ENCODE measurements around the gene PHLDA3.

DNA sequence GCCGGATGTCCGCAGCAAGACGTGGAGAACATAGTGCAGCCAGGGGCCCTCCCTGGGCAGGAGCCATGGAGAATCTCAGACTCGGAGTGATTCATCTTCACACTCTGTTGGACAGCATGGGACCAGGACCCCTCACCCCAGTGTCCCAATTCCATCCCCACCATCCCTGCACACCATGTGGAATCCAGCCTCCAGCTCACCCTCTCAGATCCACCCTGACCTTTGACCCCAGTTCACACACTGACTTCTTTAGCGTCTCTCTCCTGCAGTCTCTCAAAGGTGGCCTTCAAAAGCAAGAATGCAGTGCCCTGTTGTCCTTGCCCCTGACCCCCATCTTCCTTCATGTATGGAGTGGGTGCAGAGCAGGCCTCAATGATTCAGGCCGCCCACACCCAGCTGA is 45.3 kb downstream of the PHLDA3 start:
- TF ChIP-seq, protein P1, sequence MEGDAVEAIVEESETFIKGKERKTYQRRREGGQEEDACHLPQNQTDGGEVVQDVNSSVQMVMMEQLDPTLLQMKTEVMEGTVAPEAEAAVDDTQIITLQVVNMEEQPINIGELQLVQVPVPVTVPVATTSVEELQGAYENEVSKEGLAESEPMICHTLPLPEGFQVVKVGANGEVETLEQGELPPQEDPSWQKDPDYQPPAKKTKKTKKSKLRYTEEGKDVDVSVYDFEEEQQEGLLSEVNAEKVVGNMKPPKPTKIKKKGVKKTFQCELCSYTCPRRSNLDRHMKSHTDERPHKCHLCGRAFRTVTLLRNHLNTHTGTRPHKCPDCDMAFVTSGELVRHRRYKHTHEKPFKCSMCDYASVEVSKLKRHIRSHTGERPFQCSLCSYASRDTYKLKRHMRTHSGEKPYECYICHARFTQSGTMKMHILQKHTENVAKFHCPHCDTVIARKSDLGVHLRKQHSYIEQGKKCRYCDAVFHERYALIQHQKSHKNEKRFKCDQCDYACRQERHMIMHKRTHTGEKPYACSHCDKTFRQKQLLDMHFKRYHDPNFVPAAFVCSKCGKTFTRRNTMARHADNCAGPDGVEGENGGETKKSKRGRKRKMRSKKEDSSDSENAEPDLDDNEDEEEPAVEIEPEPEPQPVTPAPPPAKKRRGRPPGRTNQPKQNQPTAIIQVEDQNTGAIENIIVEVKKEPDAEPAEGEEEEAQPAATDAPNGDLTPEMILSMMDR (conservative IDR thresholded peaks at IDR 0.05 in 1 of 2, IDR thresholded peaks at IDR 0.05 in 1 of 2; ENCODE audit: low read depth in 1 of 2, low read length in 2 of 2), result no peak
- no peak for TF ChIP-seq EZH2 (IDR thresholded peaks at IDR 0.05; ENCODE audit: low read length, missing control alignments)

All from fibroblast of lung (primary cell).